Measurements from ENCODE around the gene CLEC18C.
"Not testable (repeated sequence)": the region's sequence is repeated elsewhere in the genome, so short reads cannot be mapped to it uniquely, and the experiment has no call there.

CLEC18C gene

DNA sequence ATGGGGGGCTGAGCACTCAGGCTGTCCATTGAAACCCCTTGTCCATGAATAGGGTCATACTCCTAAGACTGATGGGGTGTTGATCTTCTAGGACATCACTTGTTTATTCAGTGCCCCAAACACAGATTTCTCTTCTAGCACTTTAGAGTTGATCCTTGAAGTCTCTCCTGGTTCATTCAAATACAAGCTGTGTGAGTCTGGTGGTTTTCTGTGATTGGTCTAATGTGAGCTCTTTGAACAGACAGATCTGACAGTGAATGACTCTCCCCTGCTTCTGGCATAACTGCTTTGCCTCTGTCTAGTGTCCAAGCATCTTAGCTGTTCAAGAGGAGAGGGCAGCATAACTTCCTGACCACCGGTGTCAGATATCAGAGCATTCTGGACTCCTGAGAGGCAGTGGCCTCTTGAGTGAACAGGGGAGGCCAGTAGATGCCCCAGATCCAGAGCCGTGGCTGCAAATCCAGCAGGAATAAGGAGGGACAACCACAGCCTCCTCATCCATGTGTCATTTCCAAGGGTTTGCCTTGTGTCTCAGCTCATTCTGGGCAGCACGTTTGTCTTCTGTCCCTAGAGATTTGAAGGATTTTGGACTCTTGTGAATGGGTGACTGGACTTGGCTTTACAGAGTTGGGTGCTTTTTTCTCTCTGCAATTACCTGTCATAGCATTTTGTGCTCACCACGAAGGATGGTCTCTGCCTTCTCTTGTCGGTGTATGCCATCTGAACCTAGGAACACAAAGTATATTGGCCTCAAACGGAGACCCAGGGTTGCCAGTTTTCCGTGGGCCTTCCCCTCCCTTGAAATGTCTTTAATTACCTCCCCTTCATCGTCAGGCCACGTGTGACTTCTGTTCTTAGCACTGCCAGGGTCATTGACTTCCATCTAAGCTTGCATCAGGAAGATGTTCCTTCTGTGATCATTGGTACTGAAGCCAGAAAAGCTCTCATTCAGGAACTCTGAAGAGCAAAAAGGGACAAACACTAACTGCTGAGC, 13.9 kb upstream of the CLEC18C start:
- Histone ChIP-seq H3K27me3 (no peaks in the 10 kb centered on the region), H3K27ac (no peak overlapping the region), H3K9me3 (replicated peaks in 1 of 11) (no peaks in the 10 kb centered on the region), H3K9ac (0 out of 22 replicates have a peak overlapping the region, but pooled peaks of 1 of the 11 experiments have one; percentile 11), H3K4me3 (no peak overlapping the region), H4K20me1 (peaks cover 0 to 70% (median 48%) of the 10 kb centered on the region in 11 experiments; a peak in 17 of 22 replicates), H3K4me2 (no peak overlapping the region), H3K4me1 (no peaks in the 10 kb centered on the region), H3K36me3 (peaks cover 79 to 84% (median 83%) of the 10 kb centered on the region in 11 experiments)
- TF ChIP-seq Cebpa-rat (IDR thresholded peaks at IDR 0.05) = no peak

DNA sequence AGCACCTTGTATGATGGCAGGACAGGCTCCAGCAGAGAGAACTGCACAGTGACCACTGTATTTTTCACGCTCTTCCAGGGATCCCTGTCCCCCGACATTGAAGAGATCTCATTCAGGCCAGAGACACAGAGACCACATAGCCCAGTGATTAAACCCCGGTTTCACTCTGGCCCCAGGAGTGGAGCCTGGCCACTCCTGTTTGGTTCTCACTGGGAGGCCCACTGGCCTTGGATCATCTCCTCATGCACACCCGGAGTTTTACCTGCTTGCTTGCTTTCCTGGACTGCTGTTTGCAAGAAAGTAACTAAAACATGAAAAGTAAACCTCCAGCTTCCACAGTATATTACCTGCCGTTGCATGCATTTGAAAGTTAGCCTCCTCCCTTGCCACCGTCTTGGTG, 13.2 kb upstream of the CLEC18C start:
- no peaks in the 10 kb centered on the region for H3K27me3 ChIP-seq
- no peak overlapping the region for H3K4me2 ChIP-seq
- peaks cover 0 to 3% (median 0%) of the 10 kb centered on the region in 10 experiments; a peak in 2 of 20 replicates for H3K4me1 ChIP-seq
- TF ChIP-seq Cebpa-rat (IDR thresholded peaks at IDR 0.05) = no peak
- no peaks in the 10 kb centered on the region for H3K9me3 ChIP-seq (replicated peaks in 1 of 11)
- no peak overlapping the region for H3K27ac ChIP-seq
- no peak overlapping the region for H3K9ac ChIP-seq
- no peak overlapping the region for H3K4me3 ChIP-seq
- peaks cover 0 to 70% (median 48%) of the 10 kb centered on the region in 11 experiments; a peak in 17 of 22 replicates for H4K20me1 ChIP-seq
- peaks cover 72 to 77% (median 76%) of the 10 kb centered on the region in 11 experiments for H3K36me3 ChIP-seq

DNA sequence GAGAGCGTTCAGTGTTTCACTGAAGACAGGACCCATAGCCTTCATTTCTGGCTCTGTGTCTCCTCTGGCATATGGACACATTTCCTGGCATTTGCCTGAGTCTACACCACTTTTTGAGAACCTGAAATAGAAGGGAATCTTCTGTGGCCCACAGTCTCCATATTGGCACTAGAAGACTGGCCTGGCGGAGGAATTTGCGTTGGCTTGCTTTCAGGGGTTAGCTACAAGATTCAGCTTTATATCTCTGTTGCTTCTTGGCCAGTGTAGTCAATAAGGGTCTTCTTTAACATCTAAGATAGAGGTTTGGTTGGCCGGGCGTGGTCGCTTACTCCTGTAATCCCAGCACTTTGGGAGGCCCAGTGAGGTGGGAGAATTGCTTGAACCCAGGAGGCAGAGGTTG, 12.8 kb upstream of the CLEC18C start:
- Histone ChIP-seq H4K20me1 (peaks cover 0 to 70% (median 48%) of the 10 kb centered on the region in 11 experiments; a peak in 17 of 22 replicates), H3K4me2 (no peak overlapping the region), H3K9me3 (replicated peaks in 1 of 11) (no peaks in the 10 kb centered on the region), H3K9ac (no peak overlapping the region), H3K36me3 (peaks cover 68 to 72% (median 72%) of the 10 kb centered on the region in 11 experiments), H3K27me3 (no peaks in the 10 kb centered on the region), H3K4me3 (no peak overlapping the region), H3K4me1 (peaks cover 0 to 7% (median 0%) of the 10 kb centered on the region in 10 experiments; a peak in 5 of 20 replicates), H3K27ac (no peak overlapping the region)
- TF ChIP-seq Cebpa-rat (IDR thresholded peaks at IDR 0.05) = no peak

DNA sequence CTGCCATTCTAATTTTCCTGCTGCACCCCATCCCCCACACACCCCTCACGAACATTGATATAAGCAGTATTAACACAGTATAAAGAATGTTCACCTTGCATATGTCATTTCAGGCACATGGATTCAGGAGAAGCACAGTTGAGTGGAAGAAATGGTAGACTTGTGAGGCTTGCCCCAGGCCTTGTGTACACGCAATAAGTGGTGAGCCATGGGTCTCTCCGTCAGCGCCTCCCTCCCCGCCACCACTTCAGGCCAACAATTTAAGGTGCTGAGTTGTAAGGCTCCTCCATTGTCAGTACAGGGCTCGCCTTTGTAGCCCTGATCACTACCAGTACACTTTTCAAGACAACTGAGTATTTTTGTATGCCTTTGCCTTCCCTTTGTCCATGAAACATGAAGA, 12.2 kb upstream of the CLEC18C start:
- Histone ChIP-seq H3K9ac (no peak overlapping the region), H3K36me3 (peaks cover 62 to 67% (median 66%) of the 10 kb centered on the region in 11 experiments), H3K9me3 (replicated peaks in 1 of 11) (no peaks in the 10 kb centered on the region), H3K4me2 (no peak overlapping the region), H3K4me3 (no peak overlapping the region), H4K20me1 (peaks cover 0 to 68% (median 45%) of the 10 kb centered on the region in 11 experiments; a peak in 17 of 22 replicates), H3K27ac (no peak overlapping the region), H3K27me3 (no peaks in the 10 kb centered on the region), H3K4me1 (peaks cover 0 to 12% (median 0%) of the 10 kb centered on the region in 10 experiments; a peak in 6 of 20 replicates)
- TF ChIP-seq Cebpa-rat (IDR thresholded peaks at IDR 0.05) = no peak

DNA sequence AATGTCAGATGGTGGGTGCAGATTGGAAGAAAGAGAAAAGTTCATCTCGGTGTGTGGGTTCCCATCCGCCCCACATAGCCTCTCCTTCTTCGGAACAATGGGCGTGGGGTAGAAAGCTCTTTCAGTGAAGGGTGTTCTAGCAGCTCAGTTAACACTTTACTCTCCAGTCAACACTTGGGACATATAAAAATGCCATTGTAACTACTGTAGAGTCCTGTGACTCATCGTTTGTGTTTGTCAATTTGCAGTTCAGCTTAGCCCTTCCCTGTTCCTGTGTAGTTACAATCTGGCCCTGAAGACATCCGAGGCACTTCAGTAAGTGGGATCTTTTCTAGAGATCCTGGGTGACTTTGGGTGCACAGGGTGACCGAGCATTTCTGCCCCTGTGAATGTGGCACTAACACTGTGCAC, 11.5 kb upstream of the CLEC18C start:
- Histone ChIP-seq H3K4me2 (no peak overlapping the region), H3K36me3 (peaks cover 55 to 60% (median 59%) of the 10 kb centered on the region in 11 experiments)
- no peak for TF ChIP-seq Cebpa-rat (IDR thresholded peaks at IDR 0.05)

DNA sequence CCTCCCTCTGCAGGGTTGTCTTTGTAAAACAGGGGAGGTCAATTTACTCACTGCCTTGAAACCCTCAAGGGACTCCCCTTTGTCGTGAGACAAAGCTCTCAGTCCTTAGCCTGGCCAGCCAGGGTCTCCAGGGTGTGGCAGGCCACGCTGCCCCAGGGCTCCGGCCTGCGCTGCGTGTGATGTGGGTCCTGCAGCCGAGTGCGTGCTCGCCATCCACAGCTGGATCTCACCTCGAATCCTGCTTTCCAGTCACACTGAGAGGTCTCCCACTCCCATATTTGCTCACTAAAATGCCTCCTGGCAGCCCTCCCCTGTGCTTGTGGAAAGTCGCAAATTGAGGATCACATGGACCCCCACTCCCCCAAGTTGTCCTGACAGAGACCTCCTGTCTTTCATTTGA, 10.0 kb upstream of the CLEC18C start:
- no peak overlapping the region for H3K4me2 ChIP-seq
- H3K9ac ChIP-seq = peak overlapping the region in 3 of 11 experiments; percentile 17 to 22 (median 19); a peak in 3 of 22 replicates
- peaks cover 0 to 45% (median 31%) of the 10 kb centered on the region in 11 experiments; a peak in 16 of 22 replicates for H4K20me1 ChIP-seq
- no peak overlapping the region for H3K4me3 ChIP-seq
- H3K4me1 ChIP-seq = peaks cover 0 to 12% (median 0%) of the 10 kb centered on the region in 10 experiments; a peak in 6 of 20 replicates
- H3K36me3 ChIP-seq = peaks cover 40 to 45% (median 44%) of the 10 kb centered on the region in 11 experiments
- no peak overlapping the region for H3K27ac ChIP-seq
- no peaks in the 10 kb centered on the region for H3K9me3 ChIP-seq (replicated peaks in 1 of 11)
- no peak for TF ChIP-seq Cebpa-rat (IDR thresholded peaks at IDR 0.05)
- no peaks in the 10 kb centered on the region for H3K27me3 ChIP-seq

More for the DNA sequence above, 11.5 kb upstream of the CLEC18C start:
- no peak overlapping the region for H3K4me3 ChIP-seq
- peak overlapping the region in 1 of 11 experiments; percentile 4; a peak in 2 of 22 replicates for H3K9ac ChIP-seq
- no peaks in the 10 kb centered on the region for H3K27me3 ChIP-seq
- peaks cover 0 to 12% (median 0%) of the 10 kb centered on the region in 10 experiments; a peak in 6 of 20 replicates for H3K4me1 ChIP-seq
- peaks cover 0 to 61% (median 38%) of the 10 kb centered on the region in 11 experiments; a peak in 17 of 22 replicates for H4K20me1 ChIP-seq
- H3K9me3 ChIP-seq (replicated peaks in 1 of 11) = no peaks in the 10 kb centered on the region
- H3K27ac ChIP-seq = no peak overlapping the region

DNA sequence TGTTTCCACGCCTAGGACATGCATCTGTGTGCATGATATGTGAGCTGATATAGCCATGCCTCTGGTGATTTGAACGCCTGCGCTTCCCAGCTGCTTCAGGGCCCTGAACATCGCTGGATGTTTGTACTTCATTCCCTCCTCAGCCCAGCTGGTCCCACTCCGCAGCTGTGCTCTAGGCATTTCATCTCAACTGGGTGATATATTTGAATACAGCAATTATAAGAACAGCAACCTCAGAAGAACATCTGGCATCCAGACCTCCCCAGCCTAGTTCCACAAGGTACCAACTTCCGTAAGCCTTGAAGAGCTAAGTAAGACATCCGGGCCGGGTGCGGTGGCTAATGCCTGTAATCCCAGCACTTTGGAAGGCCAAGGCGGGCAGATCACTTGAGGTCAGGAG, 6.9 kb upstream of the CLEC18C start:
- H3K27me3 ChIP-seq; H3K4me3 ChIP-seq; H3K27ac ChIP-seq; H3K9me3 ChIP-seq (replicated peaks in 1 of 11); H3K4me2 ChIP-seq; H3K9ac ChIP-seq: not testable (repeated sequence)
- Histone ChIP-seq H3K36me3 (peaks cover 9 to 14% (median 13%) of the 10 kb centered on the region in 11 experiments; a peak in 21 of 22 replicates), H4K20me1 (peaks cover 0 to 14% (median 11%) of the 10 kb centered on the region in 11 experiments; a peak in 6 of 22 replicates), H3K4me1 (peaks cover 0 to 12% (median 0%) of the 10 kb centered on the region in 10 experiments; a peak in 6 of 20 replicates)

DNA sequence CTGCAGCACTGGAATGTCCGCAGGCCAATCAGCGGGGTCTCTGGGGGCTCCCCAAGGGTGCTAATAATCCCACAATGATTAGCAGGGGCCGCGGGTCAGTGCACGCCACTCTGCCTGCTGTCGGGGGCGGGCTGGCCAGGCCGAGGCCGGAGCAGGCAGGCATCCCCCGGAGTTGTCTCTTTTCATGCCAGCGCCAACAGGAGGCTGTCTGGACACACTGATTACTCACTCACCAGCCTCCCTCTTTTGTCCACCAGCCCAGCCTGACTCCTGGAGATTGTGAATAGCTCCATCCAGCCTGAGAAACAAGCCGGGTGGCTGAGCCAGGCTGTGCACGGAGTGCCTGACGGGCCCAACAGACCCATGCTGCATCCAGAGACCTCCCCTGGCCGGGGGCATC, 329 bp downstream of the CLEC18C start:
- H3K4me2 ChIP-seq; H4K20me1 ChIP-seq; H3K36me3 ChIP-seq; H3K4me3 ChIP-seq; H3K27me3 ChIP-seq; H3K27ac ChIP-seq; H3K9ac ChIP-seq; H3K9me3 ChIP-seq (replicated peaks in 1 of 11); H3K4me1 ChIP-seq: not testable (repeated sequence)

DNA sequence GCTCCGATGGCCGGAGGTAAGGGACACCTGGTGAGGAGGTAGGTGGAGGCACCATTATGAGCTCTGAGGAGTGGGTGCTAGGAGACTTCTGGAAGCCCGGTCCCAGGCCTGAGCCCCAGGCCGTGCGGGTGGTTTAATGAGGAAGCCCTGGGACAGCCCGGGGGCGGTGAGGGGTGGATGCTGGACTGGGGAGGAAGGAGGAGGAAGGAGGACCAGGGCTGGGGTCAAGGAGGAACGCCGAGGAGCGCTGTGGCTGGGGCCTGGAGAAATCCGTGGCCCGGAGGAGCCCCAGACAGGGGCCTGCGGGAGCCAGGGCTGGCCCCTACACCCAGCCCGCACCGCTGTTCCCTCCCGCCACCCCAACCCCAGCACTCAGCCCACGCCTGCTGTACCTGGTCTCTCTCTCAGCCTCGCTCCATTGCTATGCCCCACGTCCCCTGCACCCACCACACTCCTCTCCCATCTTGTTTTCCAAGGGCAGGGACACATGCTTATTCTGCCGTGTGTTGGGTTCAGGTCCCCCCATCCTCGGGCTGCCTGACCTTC, 873 bp downstream of the CLEC18C start:
- not testable (repeated sequence) for H3K36me3 ChIP-seq

DNA sequence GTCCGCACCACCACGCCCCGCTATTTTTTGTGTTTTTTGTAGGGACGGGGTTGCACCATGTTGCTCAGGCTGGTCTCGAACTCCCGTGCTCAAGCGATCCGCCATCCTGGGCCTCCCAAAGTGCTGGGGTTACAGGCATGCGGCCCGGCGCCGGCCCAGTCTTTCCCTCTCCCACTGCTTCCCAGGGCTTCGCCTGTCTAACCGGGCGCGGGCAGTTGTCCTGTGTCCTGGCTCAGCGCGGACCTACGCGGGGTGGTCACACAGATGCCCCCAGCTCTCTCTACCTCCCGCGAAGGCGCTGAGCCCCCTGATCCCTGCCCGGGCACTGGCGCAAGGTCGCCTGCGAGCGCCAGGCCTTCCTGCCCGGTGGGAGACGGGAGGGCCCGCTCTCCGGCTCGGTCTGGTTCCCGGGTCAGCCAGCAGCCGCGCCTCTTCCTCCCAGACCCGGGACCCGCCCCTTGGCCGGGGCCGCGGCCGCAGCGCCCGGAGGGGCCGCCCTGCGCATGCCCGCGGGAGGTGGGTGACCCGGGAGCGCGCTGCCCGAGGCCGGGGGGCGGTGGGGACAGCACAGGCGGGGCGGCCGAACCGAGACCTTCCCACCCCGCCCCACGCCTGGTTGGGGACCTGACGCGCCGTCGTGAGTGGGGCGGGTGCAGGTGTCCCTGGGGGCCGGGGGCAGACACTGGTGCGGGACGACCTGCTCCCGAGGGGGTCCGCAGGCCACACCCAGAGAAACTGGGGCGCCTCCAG, 14.4 kb downstream of the CLEC18C start:
- peak overlapping the region in 1 of 11 experiments; percentile 30; a peak in 1 of 22 replicates for H3K9ac ChIP-seq
- not testable (repeated sequence) for H3K27ac ChIP-seq; H3K9me3 ChIP-seq (replicated peaks in 1 of 11); H4K20me1 ChIP-seq; H3K4me1 ChIP-seq; H3K36me3 ChIP-seq
- H3K4me2 ChIP-seq = peak overlapping the region in 6 of 11 experiments; percentile 9 to 48 (median 23); a peak in 4 of 22 replicates
- H3K4me3 ChIP-seq = peak overlapping the region in 6 of 10 experiments; percentile 34 to 59 (median 40); a peak in 8 of 20 replicates
- peaks cover 5 to 15% (median 13%) of the 10 kb centered on the region in 11 experiments; a peak in 21 of 22 replicates for H3K27me3 ChIP-seq

More for the DNA sequence above, 873 bp downstream of the CLEC18C start:
- not testable (repeated sequence) for H3K27me3 ChIP-seq; H3K9me3 ChIP-seq (replicated peaks in 1 of 11); H4K20me1 ChIP-seq; H3K27ac ChIP-seq; H3K4me1 ChIP-seq; H3K4me3 ChIP-seq; H3K4me2 ChIP-seq; H3K9ac ChIP-seq

DNA sequence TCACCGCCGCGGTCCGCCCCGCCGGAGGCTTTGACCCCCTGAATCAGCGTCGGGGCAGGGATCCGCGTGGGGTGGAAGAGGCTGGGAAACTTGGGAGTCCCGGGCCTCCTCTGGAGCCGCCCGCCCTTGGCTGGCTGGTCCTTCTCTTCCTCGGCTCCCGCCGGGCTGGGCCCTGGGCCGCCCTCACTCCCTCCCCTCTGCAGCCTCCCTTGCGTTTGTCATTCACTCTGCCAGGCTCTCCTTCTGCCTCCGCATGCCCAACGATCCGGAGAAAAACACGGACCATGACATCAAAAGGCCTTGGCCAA, 15.0 kb downstream of the CLEC18C start:
- Histone ChIP-seq H3K27me3 (peaks cover 5 to 15% (median 13%) of the 10 kb centered on the region in 11 experiments; a peak in 21 of 22 replicates), H3K4me3 (peak overlapping the region in 6 of 10 experiments; percentile 34 to 59 (median 40); a peak in 8 of 20 replicates), H3K4me2 (peak overlapping the region in 4 of 11 experiments; percentile 15 to 48 (median 26); a peak in 4 of 22 replicates)
- H3K36me3 ChIP-seq; H3K27ac ChIP-seq; H4K20me1 ChIP-seq; H3K9ac ChIP-seq; H3K9me3 ChIP-seq (replicated peaks in 1 of 11); H3K4me1 ChIP-seq: not testable (repeated sequence)

DNA sequence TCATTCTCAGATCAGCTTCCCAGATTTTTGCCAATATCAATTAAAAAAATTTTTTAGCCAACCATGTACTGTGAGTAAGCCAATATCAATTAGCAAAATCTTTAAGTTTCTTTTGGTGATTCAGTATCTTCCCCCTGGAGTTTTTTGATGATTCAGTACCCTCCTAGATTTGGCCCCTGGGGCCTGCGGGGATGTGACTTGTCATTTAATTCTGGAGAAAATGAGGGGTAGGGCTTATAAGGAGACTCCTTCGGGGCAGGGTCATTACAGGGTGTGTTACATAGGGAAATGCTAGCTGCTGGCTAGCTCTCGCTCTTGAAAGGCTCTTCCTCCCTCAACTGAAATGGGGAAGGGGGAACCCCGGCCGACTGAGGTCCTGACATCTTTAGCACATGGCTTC, 17.0 kb downstream of the CLEC18C start:
- H3K9ac ChIP-seq; H3K36me3 ChIP-seq; H3K9me3 ChIP-seq (replicated peaks in 1 of 11); H3K4me1 ChIP-seq; H3K27ac ChIP-seq; H4K20me1 ChIP-seq; H3K4me3 ChIP-seq; H3K4me2 ChIP-seq: not testable (repeated sequence)
- H3K27me3 ChIP-seq = peaks cover 5 to 15% (median 13%) of the 10 kb centered on the region in 11 experiments; a peak in 21 of 22 replicates

Measured in BLaER1 treated with 17β-estradiol and CSF1 and Interleukin-3, amounts not matched to agents 10 nM and 100 nM (cell line).